HG03039 (cell line): ENCODE results near the gene HSPBP1.

Source experiments
- ATAC-seq: cut with Tn5 transposase; IDR thresholded peaks from one replicate; pipeline ENCODE4 v1.9.1; 2021; ENCODE audit warnings: mild to moderate bottlenecking, moderate library complexity; ENCODE audit not compliant: unreplicated experiment

The HSPBP1 gene

DNA sequence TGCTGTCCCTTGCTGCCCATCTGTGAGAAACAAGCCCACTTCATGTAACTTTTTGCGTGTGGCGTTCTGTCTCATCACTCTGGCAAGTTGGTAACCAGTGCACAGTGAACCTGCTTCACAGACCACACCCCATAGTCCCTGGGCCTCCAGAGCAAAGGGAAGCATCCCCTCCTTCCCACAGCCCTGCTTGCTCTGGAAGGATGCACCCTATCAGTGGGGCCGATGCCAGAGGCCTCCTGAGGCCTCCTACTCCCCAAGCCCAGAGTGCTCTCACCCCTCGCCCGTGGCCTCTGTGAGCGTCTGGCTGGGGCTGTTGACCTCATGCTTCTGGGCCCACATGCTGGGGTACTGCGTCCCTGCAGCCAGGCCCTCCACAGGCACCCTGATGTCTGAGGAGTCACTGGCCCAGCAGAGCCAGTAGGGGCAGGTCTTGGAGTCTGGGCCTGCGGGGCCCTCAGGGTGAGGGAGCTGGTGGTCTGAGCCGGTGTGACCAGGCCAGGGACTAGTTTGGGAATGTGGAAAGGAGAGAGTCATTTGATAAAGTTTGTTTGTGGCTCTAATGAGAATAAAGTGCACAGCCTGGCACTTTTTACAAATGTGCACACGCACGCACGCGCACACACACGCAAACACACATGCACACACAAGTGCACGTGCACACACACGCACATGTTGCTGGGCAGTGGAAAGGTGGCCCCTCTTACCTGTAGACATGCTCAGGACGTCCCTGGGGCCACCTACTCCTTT is 56.4 kb downstream of the HSPBP1 start:
- ATAC-seq, result no peak

DNA sequence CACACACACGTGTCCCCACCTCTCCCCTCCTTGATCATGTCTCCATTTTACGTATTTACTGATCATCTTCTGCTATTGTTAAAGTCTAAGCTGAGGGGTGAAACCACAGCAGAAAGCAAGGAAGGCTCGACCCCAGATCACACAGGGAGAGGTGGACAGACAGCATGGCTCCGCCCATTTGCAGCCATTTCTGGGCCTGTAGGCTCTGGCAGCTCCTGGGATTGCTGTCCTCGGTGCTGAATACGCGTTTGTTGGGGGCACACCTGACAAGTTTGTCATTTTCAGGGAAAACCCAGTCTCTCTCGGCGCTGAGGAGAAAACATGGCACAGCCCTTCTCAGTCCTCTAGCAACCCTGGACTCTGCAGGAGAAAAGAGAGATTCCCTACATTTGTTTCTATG is 59.4 kb downstream of the HSPBP1 start:
- ATAC-seq, result no peak

DNA sequence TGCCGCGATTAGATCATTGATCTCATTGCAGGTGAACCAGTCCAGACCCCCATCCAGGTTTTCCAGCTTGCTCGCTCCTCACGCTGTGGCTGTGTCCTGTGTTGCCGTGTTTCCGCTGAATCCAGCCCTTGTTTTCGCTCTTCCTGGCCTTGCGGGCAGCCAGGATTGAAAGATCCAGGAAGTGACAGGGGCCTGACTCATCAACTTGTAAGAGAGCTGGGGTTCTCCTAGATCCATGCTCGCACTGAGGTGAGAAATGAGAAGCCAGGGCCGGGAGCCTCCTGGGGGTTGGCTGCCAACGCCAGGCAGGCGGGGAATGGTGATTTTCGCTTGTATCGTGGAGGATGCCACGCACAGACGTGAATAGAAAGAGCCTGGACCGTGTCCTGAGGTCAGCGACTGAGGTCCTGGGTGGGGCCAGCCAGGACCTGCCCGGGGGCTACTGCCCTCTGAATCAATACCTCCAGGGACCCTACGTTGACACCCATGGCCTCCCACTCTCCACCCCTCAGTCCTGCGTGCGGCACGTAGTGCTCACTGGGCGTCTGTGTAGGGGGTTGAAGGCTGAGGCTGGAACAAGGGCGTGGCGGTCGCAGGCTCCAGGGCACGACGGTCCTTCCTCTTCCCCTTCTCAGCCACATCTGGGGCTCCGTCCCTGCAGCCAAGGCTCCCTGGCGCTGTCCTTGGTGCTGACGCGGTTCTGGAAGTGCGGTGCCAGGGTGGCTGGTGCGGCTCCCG is 63.3 kb downstream of the HSPBP1 start:
- no peak for ATAC-seq

DNA sequence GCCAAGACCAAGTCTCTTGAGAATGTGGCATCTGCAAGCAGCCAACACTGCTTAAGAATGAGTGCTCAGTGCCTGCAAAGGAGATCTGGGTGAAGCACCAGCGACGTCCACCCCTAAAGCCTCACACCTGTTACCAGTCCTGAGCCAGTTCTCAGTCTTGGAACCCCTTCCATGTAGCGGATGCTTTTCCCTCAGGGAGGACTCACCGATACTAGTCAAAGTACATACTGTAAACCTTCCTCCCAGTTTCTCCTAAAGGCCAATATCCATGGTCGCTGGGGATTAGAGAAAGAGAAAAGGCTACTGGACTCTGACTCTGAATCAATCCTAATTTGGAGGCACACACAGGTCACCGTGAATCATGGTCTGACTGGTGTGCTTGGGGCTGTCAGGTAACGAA is 66.4 kb downstream of the HSPBP1 start:
- ATAC-seq, result no peak

DNA sequence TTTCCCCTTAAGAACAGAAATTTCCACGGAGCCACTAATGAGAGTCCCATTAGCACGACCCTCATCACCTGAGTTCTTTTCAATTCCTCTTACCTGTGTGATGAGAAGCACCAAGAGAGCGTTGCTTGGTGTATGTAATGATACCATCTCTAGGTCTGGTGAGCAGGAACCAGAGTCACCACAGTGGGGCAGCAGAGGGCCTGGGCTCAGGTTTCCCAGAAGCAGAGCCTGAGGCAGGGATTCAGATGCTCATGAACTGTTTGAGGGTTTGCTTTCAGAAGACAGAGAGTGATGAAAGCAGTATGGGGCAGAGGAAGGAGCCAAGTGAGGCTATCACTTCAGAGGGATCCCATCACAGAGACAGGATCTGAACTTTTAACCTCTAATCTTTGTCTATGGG is 67.5 kb downstream of the HSPBP1 start:
- ATAC-seq, result no peak
